Activated naive CD4-positive, alpha-beta T cell treated with anti-CD3 and anti-CD28 coated beads, Interleukin-2, amount 50 U/mL, for 72 hours (primary cell): Measurements from ENCODE around the gene HBS1L. TPM values are rescaled to one million over a fixed set of nuclear protein-coding genes. Genes with fewer than 3 reads are reported as not detected.
A peak's percentile ranks its signal among the peaks of the same experiment; 100 is the strongest.

ENCODE experiments used
- ATAC-seq, 2 donors: fragments of 150-1000 bp; cut with Tn5 transposase; 2 replicates each; pipeline ENCODE4 v1.10.0; 2021; ENCODE audit warnings: mild to moderate bottlenecking in 2 of 2, moderate library complexity in 2 of 2
- DNase-seq, 2 donors: peaks; one replicate each; pipeline ENCODE4 v3.0.0; 2021 to 2022; ENCODE audit warnings: low spot score in 2 of 2
- H3K27ac Mint-ChIP-seq, 2 donors: one replicate each; pipeline ENCODE4 v1.8.0; 2022; ENCODE audit warnings: mild to moderate bottlenecking in 2 of 2, mixed read lengths in 2 of 2
- H3K36me3 Mint-ChIP-seq, 2 donors: one replicate each; pipeline ENCODE4 v1.8.0; 2022; ENCODE audit warnings: mixed read lengths in 2 of 2
- H3K9me3 Mint-ChIP-seq, 2 donors: one replicate each; pipeline ENCODE4 v1.8.0; 2022; ENCODE audit warnings: mixed read lengths in 2 of 2
- total RNA-seq, 2 donors: library from RNA; stranded (reverse); gene quantifications; one replicate each; pipeline ENCODE4 v1.2.3, GENCODE V29; 2022

Gene HBS1L
- total RNA-seq, 2 donors from 2014 or later: 147 to 234 TPM

- ATAC-seq: peak; percentile 42 to 79
These were observed 98.6 kb downstream of the HBS1L start for GRCh38 chr6:134956032-134956431.

GRCh38 chr6:134954272-134955000 lies 100.2 kb downstream of the HBS1L start:
- H3K36me3 Mint-ChIP-seq: peaks cover 0 to 9% of the 10 kb centered on the region in 2 donors
- DNase-seq (no peak), ATAC-seq (no peak)

More at GRCh38 chr6:134956032-134956431, 98.6 kb downstream of the HBS1L start:
- no peak for DNase-seq
- Mint-ChIP-seq H3K36me3 (peaks cover 3 to 22% of the 10 kb centered on the region in 2 donors), H3K27ac (peak overlapping the region in 1 of 2 donors; percentile 39), H3K9me3 (peaks cover 0 to 9% of the 10 kb centered on the region in 2 donors)

GRCh38 chr6:134951494-134952263 lies 102.9 kb downstream of the HBS1L start:
- DNase-seq (no peak), ATAC-seq (no peak)
- Mint-ChIP-seq H3K9me3 (no peaks in the 10 kb centered on the region), H3K36me3 (no peaks in the 10 kb centered on the region), H3K27ac (no peak overlapping the region)

More at GRCh38 chr6:134954272-134955000, 100.2 kb downstream of the HBS1L start:
- H3K27ac Mint-ChIP-seq: no peak overlapping the region
- peaks cover 0 to 2% of the 10 kb centered on the region in 2 donors for H3K9me3 Mint-ChIP-seq

DNA sequence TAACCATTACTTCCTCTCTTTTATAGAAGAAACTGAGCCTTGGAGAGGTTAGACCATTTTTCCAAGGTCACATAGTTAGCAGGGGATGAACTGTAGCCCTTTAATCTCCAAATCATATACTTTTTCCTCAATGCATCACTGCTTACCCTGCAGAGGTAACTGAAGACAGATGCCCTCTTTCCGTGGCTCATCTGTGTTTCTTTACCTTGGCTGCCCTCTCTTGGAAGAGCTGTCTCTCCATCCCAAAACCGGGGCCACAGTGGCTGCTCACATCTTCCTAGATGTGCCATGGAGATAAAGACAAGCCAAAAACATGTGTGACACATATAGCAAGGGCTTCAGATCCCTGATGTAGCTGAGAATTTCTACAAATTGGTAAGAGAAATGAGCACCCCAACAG lies 104.1 kb downstream of the HBS1L start:
- H3K9me3 Mint-ChIP-seq: no peaks in the 10 kb centered on the region
- H3K27ac Mint-ChIP-seq: no peak overlapping the region
- H3K36me3 Mint-ChIP-seq: no peaks in the 10 kb centered on the region
- ATAC-seq: no peak
- DNase-seq: no peak

GRCh38 chr6:134949927-134950326 lies 104.7 kb downstream of the HBS1L start, which contains the start of gene ALDH8A1:
ALDH8A1 (minus strand) TSS chr6:134950101; CDS start chr6:134950053, 48 bp downstream.
- DNase-seq (no peak), ATAC-seq (no peak)
- Mint-ChIP-seq H3K9me3 (no peaks in the 10 kb centered on the region), H3K36me3 (no peaks in the 10 kb centered on the region), H3K27ac (no peak within 1 kb of the TSS)

DNA sequence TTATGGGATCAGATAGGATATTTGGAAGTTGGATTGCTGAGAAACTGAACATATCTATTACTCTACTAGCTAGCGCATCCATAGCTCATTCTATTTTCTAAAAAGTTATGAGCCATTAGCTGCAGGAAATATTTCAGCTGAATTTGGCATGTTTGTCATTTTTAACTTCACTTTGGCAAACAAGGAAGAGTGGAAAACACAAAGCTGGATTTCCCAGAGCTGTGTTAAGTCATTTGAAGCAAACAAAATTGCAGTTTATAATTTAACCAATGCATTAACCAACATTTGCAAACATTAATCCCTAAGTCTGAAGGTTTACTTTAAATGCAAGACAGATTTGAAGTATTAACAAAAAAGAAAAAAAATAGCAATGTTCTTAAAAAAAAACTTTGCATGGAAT lies 105.9 kb downstream of the HBS1L start:
- Mint-ChIP-seq H3K27ac (no peak overlapping the region), H3K36me3 (no peaks in the 10 kb centered on the region), H3K9me3 (no peaks in the 10 kb centered on the region)
- DNase-seq: no peak
- ATAC-seq: no peak

GRCh38 chr6:134948142-134948541 lies 106.5 kb downstream of the HBS1L start:
- H3K9me3 Mint-ChIP-seq: no peaks in the 10 kb centered on the region
- H3K27ac Mint-ChIP-seq: no peak overlapping the region
- no peak for DNase-seq
- ATAC-seq: no peak
- no peaks in the 10 kb centered on the region for H3K36me3 Mint-ChIP-seq

GRCh38 chr6:134945045-134945444 lies 109.6 kb downstream of the HBS1L start:
- Mint-ChIP-seq H3K27ac (no peak overlapping the region), H3K36me3 (no peaks in the 10 kb centered on the region), H3K9me3 (no peaks in the 10 kb centered on the region)
- ATAC-seq: no peak
- DNase-seq: no peak

GRCh38 chr6:134943522-134944111 lies 111.0 kb downstream of the HBS1L start:
- Mint-ChIP-seq H3K27ac (peak overlapping the region in 1 of 2 donors; percentile 36), H3K9me3 (no peaks in the 10 kb centered on the region), H3K36me3 (no peaks in the 10 kb centered on the region)
- DNase-seq: no peak
- ATAC-seq: no peak

GRCh38 chr6:134938896-134939295 lies 115.7 kb downstream of the HBS1L start:
- Mint-ChIP-seq H3K36me3 (no peaks in the 10 kb centered on the region), H3K27ac (no peak overlapping the region), H3K9me3 (no peaks in the 10 kb centered on the region)
- peak; percentile 31 to 70 for DNase-seq
- peak; percentile 72 to 99 for ATAC-seq

DNA sequence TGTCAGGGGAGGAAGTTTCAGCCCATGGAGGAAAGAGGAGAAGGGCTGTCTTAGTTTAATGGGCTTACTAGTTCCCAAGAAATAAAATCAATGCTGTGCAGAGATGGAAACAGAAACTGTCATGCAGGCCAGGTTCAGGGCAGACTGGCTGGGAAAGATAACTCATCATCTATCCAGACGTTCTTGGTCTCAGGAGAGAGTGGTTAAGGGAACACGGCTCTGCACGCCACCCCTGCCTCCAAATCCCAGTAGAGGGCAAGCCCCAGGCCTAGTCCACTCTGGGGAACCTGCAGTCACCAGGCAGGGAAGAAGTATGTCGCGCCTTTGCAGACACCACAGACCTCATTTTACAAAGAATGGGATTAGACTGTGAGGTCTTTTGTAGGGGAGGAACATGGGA lies 117.2 kb downstream of the HBS1L start:
- Mint-ChIP-seq H3K36me3 (no peaks in the 10 kb centered on the region), H3K27ac (no peak overlapping the region), H3K9me3 (no peaks in the 10 kb centered on the region)
- no peak for ATAC-seq
- DNase-seq: no peak

DNA sequence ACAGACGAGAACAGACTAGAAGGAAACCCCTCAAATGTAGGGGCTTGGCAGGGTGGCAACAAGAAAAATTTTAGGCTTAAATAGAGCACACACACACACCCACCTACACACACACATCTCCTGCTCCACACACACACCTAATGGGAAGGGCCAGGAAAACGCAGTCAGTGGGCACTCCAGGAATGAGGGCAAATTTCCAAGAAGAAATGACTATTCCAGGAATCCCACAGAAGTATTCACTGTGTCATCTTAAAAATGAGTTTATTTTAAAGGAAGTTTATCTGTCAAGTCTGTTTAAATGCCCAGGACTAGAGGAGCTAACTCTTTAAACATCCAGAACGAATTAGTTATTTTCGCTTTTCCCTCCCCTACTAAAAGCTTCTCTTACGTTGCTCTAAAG lies 117.7 kb downstream of the HBS1L start:
- Mint-ChIP-seq H3K27ac (no peak overlapping the region), H3K36me3 (no peaks in the 10 kb centered on the region), H3K9me3 (no peaks in the 10 kb centered on the region)
- no peak for DNase-seq
- ATAC-seq: no peak

- no peak for DNase-seq
- Mint-ChIP-seq H3K27ac (no peak overlapping the region), H3K9me3 (no peaks in the 10 kb centered on the region), H3K36me3 (no peaks in the 10 kb centered on the region)
- ATAC-seq: no peak
These were observed 118.1 kb downstream of the HBS1L start for GRCh38 chr6:134936476-134936875.

GRCh38 chr6:134934793-134935485 lies 119.7 kb downstream of the HBS1L start:
- ATAC-seq (no peak), DNase-seq (no peak)
- no peaks in the 10 kb centered on the region for H3K36me3 Mint-ChIP-seq
- no peak overlapping the region for H3K27ac Mint-ChIP-seq
- no peaks in the 10 kb centered on the region for H3K9me3 Mint-ChIP-seq

GRCh38 chr6:134932535-134933470 lies 121.8 kb downstream of the HBS1L start:
- Mint-ChIP-seq H3K36me3 (no peaks in the 10 kb centered on the region), H3K9me3 (no peaks in the 10 kb centered on the region), H3K27ac (no peak overlapping the region)
- DNase-seq: no peak
- no peak for ATAC-seq

GRCh38 chr6:134932098-134932497 lies 122.5 kb downstream of the HBS1L start:
- ATAC-seq (no peak), DNase-seq (no peak)
- no peaks in the 10 kb centered on the region for H3K36me3 Mint-ChIP-seq
- H3K27ac Mint-ChIP-seq: no peak overlapping the region
- H3K9me3 Mint-ChIP-seq: no peaks in the 10 kb centered on the region
